HG03108 (cell line): ENCODE measurements around the gene VAMP3.
A peak's percentile ranks its signal among the peaks of the same experiment; 100 is the strongest.
"Not testable (repeated sequence)": the region's sequence is repeated elsewhere in the genome, so short reads cannot be mapped to it uniquely, and the experiment has no call there.

Source experiments
- ATAC-seq: cut with Tn5 transposase; IDR thresholded peaks from one replicate; pipeline ENCODE4 v1.9.1; 2021; ENCODE audit warnings: moderate library complexity; ENCODE audit not compliant: unreplicated experiment

The VAMP3 gene

GRCh38 chr1:7767176-7767575 is 3.9 kb upstream of the VAMP3 start:
- no peak for ATAC-seq

- no peak for ATAC-seq
These were observed 2.5 kb upstream of the VAMP3 start for GRCh38 chr1:7768583-7768982.

- ATAC-seq = no peak
These were observed 1.3 kb upstream of the VAMP3 start for GRCh38 chr1:7769673-7770412.

- no peak for ATAC-seq
These were observed 463 bp upstream of the VAMP3 start for GRCh38 chr1:7770669-7770996.

- ATAC-seq = no peak
These were observed 765 bp downstream of the VAMP3 start for GRCh38 chr1:7771823-7772299.

- no peak for ATAC-seq
These were observed 6.5 kb downstream of the VAMP3 start for GRCh38 chr1:7777591-7777990.

GRCh38 chr1:7778133-7778628 is 7.1 kb downstream of the VAMP3 start:
- no peak for ATAC-seq

GRCh38 chr1:7780976-7781375 is 9.9 kb downstream of the VAMP3 start:
- ATAC-seq = no peak

- ATAC-seq = no peak
These were observed 10.4 kb downstream of the VAMP3 start for GRCh38 chr1:7781501-7781900.

- ATAC-seq = no peak
These were observed 10.9 kb downstream of the VAMP3 start for GRCh38 chr1:7781923-7782495.

- ATAC-seq = no peak
These were observed 12.1 kb downstream of the VAMP3 start for GRCh38 chr1:7783178-7783711.

- ATAC-seq = peak; percentile 87
These were observed 12.9 kb downstream of the VAMP3 start, which contains the start of gene PER3 for GRCh38 chr1:7783826-7784491. Gene PER3, plus strand, starts transcription at chr1:7784291. Its CDS starts 587 bp downstream, at chr1:7784878.

- ATAC-seq = no peak
These were observed 13.5 kb downstream of the VAMP3 start for GRCh38 chr1:7784492-7785071.

GRCh38 chr1:7785108-7785507 is 14.0 kb downstream of the VAMP3 start:
- no peak for ATAC-seq

GRCh38 chr1:7786795-7787194 is 15.7 kb downstream of the VAMP3 start:
- ATAC-seq = no peak

- ATAC-seq = no peak
These were observed 18.7 kb downstream of the VAMP3 start for GRCh38 chr1:7789828-7790227.

GRCh38 chr1:7791027-7791426 is 19.9 kb downstream of the VAMP3 start:
- ATAC-seq = not testable (repeated sequence)

- ATAC-seq = no peak
These were observed 24.3 kb downstream of the VAMP3 start for GRCh38 chr1:7795406-7795805.

GRCh38 chr1:7805460-7805859 is 34.4 kb downstream of the VAMP3 start:
- ATAC-seq = no peak

GRCh38 chr1:7808253-7808844 is 37.3 kb downstream of the VAMP3 start:
- ATAC-seq = no peak

GRCh38 chr1:7809742-7810141 is 38.6 kb downstream of the VAMP3 start:
- ATAC-seq = no peak
